HepG2 (cell line): ENCODE data around the gene PRPF18. TPM values are rescaled to one million over a fixed set of nuclear protein-coding genes. Genes with fewer than 3 reads are reported as not detected.

Experiments
- ATAC-seq: fragments of 200-7000 bp; cut with Tn5 transposase; 3 replicates; pipeline ENCODE4 v1.9.1; 2020; ENCODE audit warnings: mild to moderate bottlenecking, moderate library complexity
- BruUV-seq: library from RNA; stranded (reverse); fragments of 400-500 nt; replicated peaks from 2 replicates; lab custom pipeline; 2021; lab: Mats Ljungman, UMichigan
- CTCF ChIA-PET: fragments of 300-600 bp; formaldehyde crosslinking; extraction: SDS; loops from one replicate; lab custom pipeline; 2021; ENCODE audit warnings: low total read pairs, inconsistent platforms, low intra/inter-chr PET ratio; lab: Yijun Ruan, JAX
- POLR2A ChIA-PET: fragments of 350-600 bp; sonication (Branson Sonifier 250); formaldehyde crosslinking; loops from one replicate; lab custom pipeline; 2020; ENCODE audit warnings: antibody characterized with exemption, inconsistent platforms; lab: Yijun Ruan, JAX
- DNase-seq: peaks from one replicate; pipeline ENCODE4 v3.0.0-alpha.2; 2015; ENCODE audit warnings: low spot score
- FAIRE-seq: peaks from 3 replicates; lab custom pipeline; 2011; peaks lifted over from hg19 to GRCh38; lab: Jason Lieb, UNC
- H2AFZ ChIP-seq: one replicate; pipeline ENCODE4 v1.6.1; 2011; ENCODE audit warnings: low read length, inconsistent platforms
- H3K27ac ChIP-seq: fragments of 300-600 bp; 3 replicates; pipeline ENCODE4 v1.8.0; 2011; ENCODE audit warnings: mixed run types, mild to moderate bottlenecking, mixed read lengths, low read length, inconsistent platforms; ENCODE audit not compliant: insufficient read depth; ENCODE audit errors: extremely low read length
- H3K27me3 ChIP-seq, 2 experiments: fragments of 200-600 bp in 1 of 2; 2 replicates in 1 of 2; 3 replicates in 1 of 2; pipeline versions ENCODE4 v1.6.0 to v1.8.0; 2011; ENCODE audit warnings: low read length in 2 of 2, mild to moderate bottlenecking in 2 of 2, moderate library complexity in 2 of 2, inconsistent platforms in 1 of 2; ENCODE audit not compliant: insufficient read depth in 2 of 2, control insufficient read depth in 1 of 2
- H3K36me3 ChIP-seq, 2 experiments: fragments of 200-600 bp in 1 of 2; replicated peaks in 1 of 2; 2 replicates in 1 of 2; 3 replicates in 1 of 2; pipeline versions ENCODE4 v1.5.1 to v1.8.0; 2011; ENCODE audit warnings: low read length in 2 of 2, inconsistent platforms in 1 of 2; ENCODE audit not compliant: insufficient read depth in 2 of 2, control insufficient read depth in 1 of 2
- H3K4me1 ChIP-seq: 2 replicates; pipeline ENCODE4 v1.5.1; 2012; ENCODE audit warnings: low read length, inconsistent platforms; ENCODE audit not compliant: insufficient read depth
- H3K4me2 ChIP-seq: 2 replicates; pipeline ENCODE4 v1.6.0; 2011; ENCODE audit warnings: low read depth, low read length, inconsistent platforms
- H3K4me3 ChIP-seq, 3 experiments: fragments of 200-600 bp in 1 of 3; sonication (generic), shearing (Covaris generic) in 1 of 3; replicated peaks in 1 of 3; 2 replicates each; pipeline ENCODE4 v1.5.1; 2011 to 2016; ENCODE audit warnings: low read length in 3 of 3, inconsistent platforms in 2 of 3, low read depth in 2 of 3, mild to moderate bottlenecking in 2 of 3, control low read depth in 1 of 3, mixed read lengths in 1 of 3; ENCODE audit not compliant: insufficient read depth in 1 of 3
- H3K79me2 ChIP-seq: one replicate; pipeline ENCODE4 v1.6.1; 2011; ENCODE audit warnings: low read length, inconsistent platforms; ENCODE audit not compliant: insufficient read depth
- H3K9ac ChIP-seq: 2 replicates; pipeline ENCODE4 v1.6.0; 2011; ENCODE audit warnings: mild to moderate bottlenecking, low read depth, low read length, inconsistent platforms; ENCODE audit not compliant: insufficient read depth
- H3K9me3 ChIP-seq: 2 replicates; pipeline ENCODE4 v1.5.1; 2012; ENCODE audit warnings: mild to moderate bottlenecking, low read length
- H4K20me1 ChIP-seq: 2 replicates; pipeline ENCODE4 v1.6.0; 2011; ENCODE audit warnings: inconsistent platforms, mild to moderate bottlenecking, low read length, moderate library complexity; ENCODE audit not compliant: insufficient read depth
- BRCA1 ChIP-seq: sonication (generic); formaldehyde crosslinking; IDR thresholded peaks from 2 replicates; pipeline ENCODE4 v1.4.0; 2020; ENCODE audit warnings: missing genetic modification reagents
- CEBPB ChIP-seq: IDR thresholded peaks from 2 replicates; pipeline ENCODE4 v1.6.1; 2011; ENCODE audit warnings: low read depth, low read length, improper control_type of control experiment, borderline replicate concordance
- ELF3 ChIP-seq: IDR thresholded peaks from 2 replicates; pipeline ENCODE4 v1.6.1; 2016; ENCODE audit warnings: missing genetic modification reagents, missing compliant biosample characterization
- FOXK2 ChIP-seq: fragments of 450-650 bp; IDR thresholded peaks from 2 replicates; pipeline ENCODE4 v1.6.1; 2016
- HMGA1 ChIP-seq: sonication (generic); formaldehyde crosslinking; conservative IDR thresholded peaks from 2 replicates; pipeline ENCODE4 v1.4.0; 2020; ENCODE audit warnings: missing genetic modification reagents
- JUN ChIP-seq: sonication (generic); formaldehyde crosslinking; IDR thresholded peaks from 2 replicates; pipeline ENCODE4 v1.4.0; 2020; ENCODE audit warnings: mild to moderate bottlenecking, missing genetic modification reagents
- KLF16 ChIP-seq, 2 experiments: sonication (generic) in 1 of 2; formaldehyde crosslinking in 1 of 2; IDR thresholded peaks; 2 replicates each; pipeline versions ENCODE4 v1.6.1 to v1.8.0; 2016 to 2023; ENCODE audit warnings: missing genetic modification reagents in 2 of 2, missing compliant biosample characterization in 1 of 2
- PAF1 ChIP-seq: IDR thresholded peaks from 2 replicates; pipeline ENCODE4 v1.6.1; 2016; ENCODE audit warnings: missing genetic modification reagents, missing compliant biosample characterization
- POLR2AphosphoS2 ChIP-seq: IDR thresholded peaks from 2 replicates; pipeline ENCODE4 v1.6.1; 2011; ENCODE audit warnings: low read depth, low read length, improper control_type of control experiment
- SKI ChIP-seq: fragments of 450-650 bp; IDR thresholded peaks from one replicate; pipeline ENCODE4 v1.6.1; 2018; ENCODE audit warnings: mild to moderate bottlenecking; ENCODE audit not compliant: partially characterized antibody
- ZFP37 ChIP-seq: sonication (generic); formaldehyde crosslinking; IDR thresholded peaks from 2 replicates; pipeline ENCODE4 v1.4.0; 2020; ENCODE audit warnings: missing genetic modification reagents, borderline replicate concordance
- ZMYM3 ChIP-seq: sonication (generic); formaldehyde crosslinking; IDR thresholded peaks from 2 replicates; pipeline ENCODE4 v1.5.1; 2020; ENCODE audit warnings: mild to moderate bottlenecking, missing genetic modification reagents
- ZNF274 ChIP-seq: sonication (generic); formaldehyde crosslinking; IDR thresholded peaks from 2 replicates; pipeline ENCODE4 v1.5.1; 2020; ENCODE audit warnings: mild to moderate bottlenecking, missing genetic modification reagents
- ZNF34 ChIP-seq: sonication (generic); formaldehyde crosslinking; IDR thresholded peaks from 2 replicates; pipeline ENCODE4 v1.4.0; 2020; ENCODE audit warnings: mild to moderate bottlenecking, missing genetic modification reagents, borderline replicate concordance
- ZSCAN25 ChIP-seq: sonication (generic); formaldehyde crosslinking; IDR thresholded peaks from 2 replicates; pipeline ENCODE4 v1.8.0; 2022; ENCODE audit warnings: mild to moderate bottlenecking, missing genetic modification reagents
- WGBS: methylation state at CpG from one replicate; pipeline ENCODE4 v1.1.6; 2017; ENCODE audit warnings: low lambda C conversion rate; 5-methylcytosine and 5-hydroxymethylcytosine counted together
- in situ Hi-C: cut with HindIII; loops from 2 replicates; pipeline ENCODE4 v1.10.0; 2017; ENCODE audit warnings: low pct_unique_long_range_greater_than_20kb; ENCODE audit not compliant: extremely low pct_ligation_motif_present
- intact Hi-C: fragments of 100-400 bp; cut with micrococcal nuclease; formaldehyde crosslinking; loops from one replicate; pipeline ENCODE4 v1.10.0; 2022; ENCODE audit not compliant: unreplicated experiment
- polyA plus RNA-seq, 8 experiments: library from polyadenylated mRNA; depleted of rRNA in 3 of 8; stranded (reverse) in 7 of 8; unstranded in 1 of 8; fragments of >200 nt; fragmentation: Illumina TruSeq in 4 of 8; extraction: Trizol in 4 of 8; gene quantifications; 2 replicates each; pipeline versions ENCODE4 v1.2.1 to v1.2.3, GENCODE V29; 2011 to 2016; ENCODE audit warnings: low read depth in 4 of 8, missing spikeins in 1 of 8, mixed read lengths in 1 of 8; ENCODE audit not compliant: insufficient read depth in 1 of 8
- total RNA-seq, 5 experiments: library from RNA; depleted of rRNA; stranded (reverse); fragments of >200 nt; fragmentation: Illumina TruSeq; extraction: Trizol; gene quantifications; 2 replicates each; pipeline ENCODE4 v1.2.3, GENCODE V29; 2016; ENCODE audit warnings: low read depth in 1 of 5
- TF ChIP-seq, protein P1 (sequence below): sonication (generic); formaldehyde crosslinking; IDR thresholded peaks from 2 replicates; pipeline ENCODE4 v1.4.0; 2020; ENCODE audit warnings: missing genetic modification reagents, mild to moderate bottlenecking, borderline replicate concordance
- TF ChIP-seq, protein P2 (sequence below): sonication (generic); formaldehyde crosslinking; IDR thresholded peaks from 2 replicates; pipeline ENCODE4 v1.4.0; 2020; ENCODE audit warnings: missing genetic modification reagents

The PRPF18 gene
- total and polyA plus RNA-seq, 2 of the 13 experiments (the other 11 are each of a cell fraction or from before 2014, with no cell fraction given): 6.1 to 17.2 TPM

DNA sequence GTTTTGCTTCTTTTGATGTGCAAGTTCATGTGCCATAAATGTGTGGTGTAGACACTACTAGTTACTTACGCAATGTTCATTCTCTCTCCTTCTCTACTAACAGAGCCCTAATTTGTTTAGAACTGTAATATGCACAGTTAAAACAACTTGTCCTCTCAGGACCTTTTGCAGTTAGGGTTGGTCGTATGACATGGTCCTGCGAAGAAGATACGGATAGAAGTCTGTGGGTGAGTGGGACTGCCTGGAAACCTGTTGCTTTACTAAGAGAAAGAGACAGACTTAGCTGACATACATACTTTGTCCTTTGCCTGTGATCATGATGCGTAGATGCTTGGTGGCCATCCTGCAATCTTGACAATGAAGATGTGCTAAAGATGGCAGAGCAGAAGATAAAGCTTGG is 51.1 kb downstream of the PRPF18 start:
- Histone ChIP-seq H3K27me3 (no peaks in the 10 kb centered on the region), H3K79me2 (no peaks in the 10 kb centered on the region), H3K4me2 (no peak overlapping the region), H4K20me1 (no peaks in the 10 kb centered on the region), H2AFZ (no peak overlapping the region), H3K4me3 (no peak overlapping the region), H3K27ac (no peak overlapping the region), H3K9me3 (peaks cover 15% of the 10 kb centered on the region), H3K36me3 (0 out of 5 replicates have a peak, but pooled peaks cover 0 to 3% of the 10 kb centered on the region in 2 experiments), H3K4me1 (no peaks in the 10 kb centered on the region), H3K9ac (no peak overlapping the region)
- in situ Hi-C loops: no loop called here
- no peak for DNase-seq
- ChIA-PET POLR2A (no interaction called here), CTCF (no interaction called here)
- no TSS peak for BruUV-seq
- ATAC-seq: no peak
- WGBS: 99% methylated on average over 5 of the region's 5 CpGs
- TF ChIP-seq CEBPB (peak; percentile 41; the same call in 1 of the 2 replicates), JUN (CRISPR knock-in tag) (no peak), POLR2AphosphoS2 (no peak)
- no peak for FAIRE-seq
- intact Hi-C loops: no loop called here

DNA sequence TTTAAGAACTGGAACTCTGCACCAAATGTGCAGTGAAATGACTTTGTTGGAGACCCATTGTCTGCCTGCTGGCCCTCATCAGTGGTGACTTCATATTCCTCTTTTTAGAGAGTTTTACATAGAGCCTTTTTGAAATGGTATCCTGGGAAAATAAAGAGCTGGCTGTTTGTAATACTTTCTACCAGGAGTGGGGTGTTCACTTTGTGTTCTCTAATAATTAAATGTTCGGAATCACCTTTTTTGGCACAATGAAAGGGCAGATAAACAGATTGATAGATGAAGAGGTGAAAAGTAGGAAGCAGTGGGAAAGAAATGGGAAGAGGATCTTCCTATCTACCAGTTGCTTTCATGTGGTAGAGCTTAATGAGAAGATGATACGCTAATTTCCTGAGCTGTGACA is 55.5 kb downstream of the PRPF18 start:
- FAIRE-seq (no peak), DNase-seq (no peak), ATAC-seq (no peak)
- no TSS peak for BruUV-seq
- no peaks in the 10 kb centered on the region for H3K79me2 ChIP-seq
- in situ Hi-C loops: no loop called here
- intact Hi-C loops: no loop called here
- H3K36me3 ChIP-seq: peaks cover 0 to 3% of the 10 kb centered on the region in 2 experiments; a peak in 1 of 5 replicates
- no peak overlapping the region for H3K4me2 ChIP-seq
- H3K9ac ChIP-seq: no peak overlapping the region
- ChIA-PET POLR2A (no interaction called here), CTCF (no interaction called here)
- no peaks in the 10 kb centered on the region for H4K20me1 ChIP-seq
- H3K27ac ChIP-seq: no peak overlapping the region
- H2AFZ ChIP-seq: no peak overlapping the region
- peaks cover 15% of the 10 kb centered on the region for H3K9me3 ChIP-seq
- 99% methylated on average over 2 of the region's 2 CpGs for WGBS
- no peak overlapping the region for H3K4me3 ChIP-seq
- no peaks in the 10 kb centered on the region for H3K27me3 ChIP-seq
- H3K4me1 ChIP-seq: no peaks in the 10 kb centered on the region
- no peak for TF ChIP-seq BRCA1
- no peak for TF ChIP-seq ELF3
- no peak for TF ChIP-seq HMGA1 (CRISPR knock-in tag)
- TF ChIP-seq, protein P1, sequence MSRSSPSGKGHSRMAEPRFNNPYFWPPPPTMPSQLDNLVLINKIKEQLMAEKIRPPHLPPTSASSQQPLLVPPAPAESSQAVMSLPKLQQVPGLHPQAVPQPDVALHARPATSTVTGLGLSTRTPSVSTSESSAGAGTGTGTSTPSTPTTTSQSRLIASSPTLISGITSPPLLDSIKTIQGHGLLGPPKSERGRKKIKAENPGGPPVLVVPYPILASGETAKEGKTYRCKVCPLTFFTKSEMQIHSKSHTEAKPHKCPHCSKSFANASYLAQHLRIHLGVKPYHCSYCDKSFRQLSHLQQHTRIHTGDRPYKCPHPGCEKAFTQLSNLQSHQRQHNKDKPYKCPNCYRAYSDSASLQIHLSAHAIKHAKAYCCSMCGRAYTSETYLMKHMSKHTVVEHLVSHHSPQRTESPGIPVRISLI (CRISPR knock-in tag): no peak
- TF ChIP-seq ZSCAN25 (CRISPR knock-in tag): no peak
- no peak for TF ChIP-seq ZMYM3 (CRISPR knock-in tag)
- TF ChIP-seq ZNF274 (CRISPR knock-in tag): no peak
- TF ChIP-seq ZFP37 (CRISPR knock-in tag): no peak
- TF ChIP-seq PAF1 (CRISPR knock-in tag): no peak
- TF ChIP-seq, protein P2, sequence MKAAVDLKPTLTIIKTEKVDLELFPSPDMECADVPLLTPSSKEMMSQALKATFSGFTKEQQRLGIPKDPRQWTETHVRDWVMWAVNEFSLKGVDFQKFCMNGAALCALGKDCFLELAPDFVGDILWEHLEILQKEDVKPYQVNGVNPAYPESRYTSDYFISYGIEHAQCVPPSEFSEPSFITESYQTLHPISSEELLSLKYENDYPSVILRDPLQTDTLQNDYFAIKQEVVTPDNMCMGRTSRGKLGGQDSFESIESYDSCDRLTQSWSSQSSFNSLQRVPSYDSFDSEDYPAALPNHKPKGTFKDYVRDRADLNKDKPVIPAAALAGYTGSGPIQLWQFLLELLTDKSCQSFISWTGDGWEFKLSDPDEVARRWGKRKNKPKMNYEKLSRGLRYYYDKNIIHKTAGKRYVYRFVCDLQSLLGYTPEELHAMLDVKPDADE (CRISPR knock-in tag): no peak
- no peak for TF ChIP-seq ZNF34 (CRISPR knock-in tag)
- TF ChIP-seq SKI: no peak
- no peak for TF ChIP-seq KLF16 (CRISPR knock-in tag; IDR thresholded peaks at IDR 0.05)
- no peak for TF ChIP-seq FOXK2
